ENCODE data around the gene DHRS3.

DNA sequence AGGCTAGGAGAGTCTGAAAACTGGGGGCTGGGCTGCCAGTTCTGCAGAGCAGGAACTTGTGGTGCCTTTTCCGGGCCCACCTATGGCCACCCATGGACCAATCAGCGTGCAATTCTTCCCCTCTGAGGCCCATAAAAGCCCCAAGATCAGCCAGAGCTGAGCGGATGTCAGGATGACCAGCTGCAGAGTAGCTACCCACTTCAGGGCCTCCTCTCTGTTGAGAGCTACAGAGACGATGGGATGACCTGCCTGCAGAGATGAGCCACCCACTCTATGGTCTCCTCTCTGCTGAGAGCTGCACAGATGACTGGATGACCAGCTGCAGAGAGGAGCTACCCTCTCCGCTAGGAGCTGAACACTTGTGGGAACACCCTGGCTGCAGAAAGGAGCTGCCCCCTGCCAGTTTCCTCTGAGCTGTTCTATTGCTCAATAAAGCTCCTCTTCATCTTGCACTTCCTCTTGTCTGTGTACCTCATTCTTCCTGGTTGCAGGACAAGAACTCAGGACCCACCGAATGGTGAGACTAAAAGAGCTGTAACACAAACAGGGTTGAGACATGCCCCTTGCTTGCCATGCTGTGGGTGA, 13.0 kb upstream of the DHRS3 start:
- TF ChIP-seq, protein P1, sequence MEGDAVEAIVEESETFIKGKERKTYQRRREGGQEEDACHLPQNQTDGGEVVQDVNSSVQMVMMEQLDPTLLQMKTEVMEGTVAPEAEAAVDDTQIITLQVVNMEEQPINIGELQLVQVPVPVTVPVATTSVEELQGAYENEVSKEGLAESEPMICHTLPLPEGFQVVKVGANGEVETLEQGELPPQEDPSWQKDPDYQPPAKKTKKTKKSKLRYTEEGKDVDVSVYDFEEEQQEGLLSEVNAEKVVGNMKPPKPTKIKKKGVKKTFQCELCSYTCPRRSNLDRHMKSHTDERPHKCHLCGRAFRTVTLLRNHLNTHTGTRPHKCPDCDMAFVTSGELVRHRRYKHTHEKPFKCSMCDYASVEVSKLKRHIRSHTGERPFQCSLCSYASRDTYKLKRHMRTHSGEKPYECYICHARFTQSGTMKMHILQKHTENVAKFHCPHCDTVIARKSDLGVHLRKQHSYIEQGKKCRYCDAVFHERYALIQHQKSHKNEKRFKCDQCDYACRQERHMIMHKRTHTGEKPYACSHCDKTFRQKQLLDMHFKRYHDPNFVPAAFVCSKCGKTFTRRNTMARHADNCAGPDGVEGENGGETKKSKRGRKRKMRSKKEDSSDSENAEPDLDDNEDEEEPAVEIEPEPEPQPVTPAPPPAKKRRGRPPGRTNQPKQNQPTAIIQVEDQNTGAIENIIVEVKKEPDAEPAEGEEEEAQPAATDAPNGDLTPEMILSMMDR (IDR thresholded peaks at IDR 0.05): no peak
- TF ChIP-seq EP300 (IDR thresholded peaks at IDR 0.05): no peak
